Left ventricle myocardium inferior (tissue), 1 donor: ENCODE measurements around the gene GATA5. TPM values are rescaled to one million over a fixed set of nuclear protein-coding genes. Genes with fewer than 3 reads are reported as not detected.

ENCODE experiments used
- DNase-seq: peaks from one replicate; pipeline ENCODE4 v3.0.0-alpha.2; 2020
- H3K27ac ChIP-seq: fragments of 200-600 bp; replicated peaks from 2 replicates; pipeline ENCODE4 v1.8.0; 2021
- H3K27me3 ChIP-seq: fragments of 200-600 bp; 2 replicates; pipeline ENCODE4 v1.8.0; 2021; ENCODE audit warnings: low read depth
- H3K36me3 ChIP-seq: fragments of 200-600 bp; 2 replicates; pipeline ENCODE4 v1.8.0; 2021
- H3K4me1 ChIP-seq: fragments of 200-600 bp; 2 replicates; pipeline ENCODE4 v1.8.0; 2021
- H3K4me3 ChIP-seq: fragments of 200-600 bp; 2 replicates; pipeline ENCODE4 v1.8.0; 2021; ENCODE audit warnings: mild to moderate bottlenecking, moderate library complexity
- H3K9me3 ChIP-seq: fragments of 200-600 bp; replicated peaks from 2 replicates; pipeline ENCODE4 v1.8.0; 2021
- CTCF ChIP-seq: fragments of 200-600 bp; IDR thresholded peaks from 2 replicates; pipeline ENCODE4 v1.8.0; 2021; ENCODE audit warnings: antibody characterized with exemption, mild to moderate bottlenecking, borderline replicate concordance
- intact Hi-C: fragments of 100-400 bp; cut with micrococcal nuclease; formaldehyde crosslinking; loops from one replicate; pipeline ENCODE4 v1.11.0; 2022
- total RNA-seq: library from RNA; stranded (reverse); fragmentation: NEBNext Ultra II Directional; extraction: Animal tissue kit (Norgen Biotek cat#: 25700); gene quantifications from one replicate; pipeline ENCODE4 v1.2.1, GENCODE V29; 2021
- donor health status: DM: no; HTN: yes; CAD: no; lungs with severe emphysema.

GATA5 gene
- total RNA-seq, 1 donor from 2014 or later = 0.69 TPM

GRCh38 chr20:62421716-62421990 is 54.1 kb downstream of the GATA5 start:
- TF ChIP-seq CTCF = no peak
- no peaks in the 10 kb centered on the region for H3K9me3 ChIP-seq
- H3K27me3 ChIP-seq = peaks cover 55% of the 10 kb centered on the region
- H3K36me3 ChIP-seq = no peaks in the 10 kb centered on the region
- intact Hi-C loops = no loop called here
- no peak overlapping the region for H3K27ac ChIP-seq
- no peaks in the 10 kb centered on the region for H3K4me1 ChIP-seq
- no peak for DNase-seq
- H3K4me3 ChIP-seq = no peak overlapping the region

GRCh38 chr20:62420846-62421715 is 54.7 kb downstream of the GATA5 start:
- TF ChIP-seq CTCF = no peak
- Histone ChIP-seq H3K36me3 (no peaks in the 10 kb centered on the region), H3K27ac (no peak overlapping the region)

GRCh38 chr20:62419759-62420158 is 56.0 kb downstream of the GATA5 start:
- peaks cover 62% of the 10 kb centered on the region for H3K27me3 ChIP-seq
- intact Hi-C loops = no loop called here

More at GRCh38 chr20:62420846-62421715, 54.7 kb downstream of the GATA5 start:
- intact Hi-C loops = no loop called here
- no peak overlapping the region for H3K4me3 ChIP-seq
- peaks cover 59% of the 10 kb centered on the region for H3K27me3 ChIP-seq
- no peaks in the 10 kb centered on the region for H3K4me1 ChIP-seq
- no peaks in the 10 kb centered on the region for H3K9me3 ChIP-seq
- DNase-seq = no peak

GRCh38 chr20:62418709-62419487 is 56.9 kb downstream of the GATA5 start:
- H3K36me3 ChIP-seq = no peaks in the 10 kb centered on the region
- intact Hi-C loops = no loop called here
- no peak overlapping the region for H3K4me3 ChIP-seq
- no peaks in the 10 kb centered on the region for H3K4me1 ChIP-seq
- H3K9me3 ChIP-seq = no peaks in the 10 kb centered on the region
- no peak for TF ChIP-seq CTCF
- H3K27me3 ChIP-seq = peaks cover 56% of the 10 kb centered on the region
- H3K27ac ChIP-seq = no peak overlapping the region
- no peak for DNase-seq

More at GRCh38 chr20:62419759-62420158, 56.0 kb downstream of the GATA5 start:
- no peak overlapping the region for H3K4me3 ChIP-seq
- H3K4me1 ChIP-seq = no peaks in the 10 kb centered on the region
- H3K27ac ChIP-seq = no peak overlapping the region
- DNase-seq = no peak
- H3K36me3 ChIP-seq = no peaks in the 10 kb centered on the region
- no peaks in the 10 kb centered on the region for H3K9me3 ChIP-seq
- no peak for TF ChIP-seq CTCF

GRCh38 chr20:62417981-62418708 is 57.6 kb downstream of the GATA5 start:
- TF ChIP-seq CTCF = no peak
- Histone ChIP-seq H3K4me3 (no peak overlapping the region), H3K36me3 (no peaks in the 10 kb centered on the region), H3K27ac (no peak overlapping the region), H3K9me3 (no peaks in the 10 kb centered on the region), H3K27me3 (peaks cover 49% of the 10 kb centered on the region), H3K4me1 (no peaks in the 10 kb centered on the region)
- intact Hi-C loops = no loop called here
- no peak for DNase-seq
